Measurements from ENCODE around the gene CCDC51.
"Not testable (repeated sequence)": the region's sequence is repeated elsewhere in the genome, so short reads cannot be mapped to it uniquely, and the experiment has no call there.

Gene CCDC51

DNA sequence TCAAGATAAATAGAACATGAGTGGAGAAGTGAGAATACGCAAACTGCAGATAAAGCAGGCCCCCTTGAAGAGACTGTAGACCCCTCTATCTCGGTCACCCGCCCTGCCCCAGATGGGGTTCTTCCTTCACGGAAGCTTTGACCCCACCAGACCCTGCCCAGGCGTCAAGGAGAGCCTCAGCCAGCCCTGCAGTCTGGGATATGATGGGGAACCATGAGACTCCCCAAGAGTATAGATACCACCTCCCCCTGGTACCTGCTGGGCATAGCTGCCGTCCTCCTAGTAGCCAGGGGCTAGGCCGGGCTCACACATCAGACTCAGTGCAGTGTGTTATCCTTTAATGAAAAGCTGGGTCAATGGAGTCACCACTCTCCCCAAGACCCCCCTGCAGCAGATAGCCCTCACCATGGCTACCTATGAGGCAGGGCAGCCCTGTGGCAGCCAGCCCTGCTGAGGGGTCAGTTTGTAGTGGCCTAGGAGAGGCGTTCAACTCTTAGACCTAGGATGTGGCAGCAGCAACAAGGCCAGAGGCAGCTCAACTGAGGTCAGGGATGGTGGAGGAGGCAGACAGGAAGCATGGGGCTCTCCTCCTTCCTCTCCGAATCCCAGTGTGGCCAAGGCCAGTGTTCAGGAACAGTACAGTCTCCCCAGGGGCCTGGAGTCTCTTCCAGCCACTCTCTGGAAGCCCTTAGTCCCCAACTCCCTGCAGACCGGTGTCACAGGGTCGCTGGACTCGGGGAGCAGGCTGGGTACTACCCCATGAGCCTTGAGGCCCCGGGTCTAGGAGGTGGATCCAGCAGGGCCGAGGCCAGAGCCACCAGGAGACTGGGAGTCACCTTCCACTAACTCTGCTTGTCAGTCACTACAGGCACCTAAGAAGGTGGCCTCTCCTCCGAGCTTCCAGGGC is 36.1 kb downstream of the CCDC51 start:
- H3K4me1 ChIP-seq (ENCODE audit: control insufficient read depth in 5 of 5, insufficient read depth in 5 of 5, low read length in 5 of 5): peaks cover 0 to 25% (median 13%) of the 10 kb centered on the region in 5 donors
- no peak overlapping the region for H3K27ac ChIP-seq (ENCODE audit: low read depth, low read length)
- no peaks in the 10 kb centered on the region for H3K9me3 ChIP-seq (ENCODE audit: control insufficient read depth in 5 of 5, low read length in 5 of 5)
- H3K36me3 ChIP-seq (ENCODE audit: control insufficient read depth in 5 of 5, insufficient read depth in 5 of 5, low read length in 5 of 5): peaks cover 0 to 47% (median 36%) of the 10 kb centered on the region in 5 donors
- no peaks in the 10 kb centered on the region for H3K27me3 ChIP-seq (ENCODE audit: control insufficient read depth in 5 of 5, insufficient read depth in 4 of 5, low read length in 5 of 5)
- H3K4me3 ChIP-seq (ENCODE audit: low read depth in 1 of 5, low read length in 5 of 5): no peak overlapping the region
- H3K9ac ChIP-seq (ENCODE audit: low read length in 5 of 5): no peak overlapping the region

DNA sequence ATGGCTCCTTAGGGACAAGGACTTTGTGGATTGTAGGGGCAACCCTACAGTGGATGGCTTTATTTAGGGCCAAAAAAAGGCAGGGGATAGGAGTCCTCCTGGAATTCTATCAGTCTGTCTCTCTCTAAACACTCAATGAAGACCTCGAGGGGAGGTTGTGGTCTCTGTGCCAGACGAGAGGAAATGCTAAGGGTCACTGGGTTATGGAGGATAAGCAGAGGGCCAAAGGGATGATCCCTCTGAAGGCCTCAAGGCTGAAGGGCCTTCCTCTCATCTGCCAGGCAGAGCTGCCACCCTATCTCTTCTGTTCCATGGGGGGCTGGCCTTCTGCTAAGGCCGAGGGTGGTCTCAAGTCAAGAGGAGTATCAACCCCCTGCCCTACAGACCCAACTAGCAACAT is 37.0 kb downstream of the CCDC51 start:
- Histone ChIP-seq H3K27me3 (ENCODE audit: control insufficient read depth in 5 of 5, insufficient read depth in 4 of 5, low read length in 5 of 5) (no peaks in the 10 kb centered on the region), H3K9ac (ENCODE audit: low read length in 5 of 5) (peak overlapping the region in 1 of 5 donors; percentile 26), H3K36me3 (ENCODE audit: control insufficient read depth in 5 of 5, insufficient read depth in 5 of 5, low read length in 5 of 5) (peaks cover 0 to 39% (median 29%) of the 10 kb centered on the region in 5 donors), H3K4me1 (ENCODE audit: control insufficient read depth in 5 of 5, insufficient read depth in 5 of 5, low read length in 5 of 5) (peaks cover 0 to 25% (median 13%) of the 10 kb centered on the region in 5 donors), H3K4me3 (ENCODE audit: low read depth in 1 of 5, low read length in 5 of 5) (no peak overlapping the region), H3K27ac (ENCODE audit: low read depth, low read length) (peak overlapping the region; percentile 61), H3K9me3 (ENCODE audit: control insufficient read depth in 5 of 5, low read length in 5 of 5) (no peaks in the 10 kb centered on the region)

DNA sequence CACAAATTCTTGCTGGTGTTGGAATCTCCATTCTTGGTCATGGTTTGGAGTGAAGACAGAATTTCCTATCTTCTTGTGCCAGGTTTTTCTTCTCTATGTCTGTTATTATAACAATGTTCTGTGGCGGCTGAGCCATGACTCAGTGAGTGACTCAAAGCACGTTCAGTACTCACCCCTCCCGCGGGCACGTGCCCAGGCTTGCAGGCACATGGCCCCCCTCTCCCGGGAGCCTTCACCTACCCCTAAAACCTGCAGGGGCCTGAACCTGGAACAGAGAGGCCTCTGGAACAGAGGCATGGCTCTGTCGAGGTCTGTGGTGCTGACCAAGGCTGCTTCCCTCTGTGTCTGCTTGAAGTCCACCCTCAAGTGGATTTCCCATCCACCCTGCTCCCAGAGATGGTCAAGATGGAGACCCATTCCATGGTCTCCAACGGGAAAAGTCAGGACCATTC is 37.6 kb downstream of the CCDC51 start:
- Histone ChIP-seq H3K4me3 (ENCODE audit: low read depth in 1 of 5, low read length in 5 of 5) (no peak overlapping the region), H3K36me3 (ENCODE audit: control insufficient read depth in 5 of 5, insufficient read depth in 5 of 5, low read length in 5 of 5) (peaks cover 0 to 35% (median 27%) of the 10 kb centered on the region in 5 donors), H3K27ac (ENCODE audit: low read depth, low read length) (peak overlapping the region; percentile 61), H3K4me1 (ENCODE audit: control insufficient read depth in 5 of 5, insufficient read depth in 5 of 5, low read length in 5 of 5) (peaks cover 0 to 25% (median 13%) of the 10 kb centered on the region in 5 donors), H3K9ac (ENCODE audit: low read length in 5 of 5) (peak overlapping the region in 1 of 5 donors; percentile 26), H3K27me3 (ENCODE audit: control insufficient read depth in 5 of 5, insufficient read depth in 4 of 5, low read length in 5 of 5) (no peaks in the 10 kb centered on the region), H3K9me3 (ENCODE audit: control insufficient read depth in 5 of 5, low read length in 5 of 5) (no peaks in the 10 kb centered on the region)

DNA sequence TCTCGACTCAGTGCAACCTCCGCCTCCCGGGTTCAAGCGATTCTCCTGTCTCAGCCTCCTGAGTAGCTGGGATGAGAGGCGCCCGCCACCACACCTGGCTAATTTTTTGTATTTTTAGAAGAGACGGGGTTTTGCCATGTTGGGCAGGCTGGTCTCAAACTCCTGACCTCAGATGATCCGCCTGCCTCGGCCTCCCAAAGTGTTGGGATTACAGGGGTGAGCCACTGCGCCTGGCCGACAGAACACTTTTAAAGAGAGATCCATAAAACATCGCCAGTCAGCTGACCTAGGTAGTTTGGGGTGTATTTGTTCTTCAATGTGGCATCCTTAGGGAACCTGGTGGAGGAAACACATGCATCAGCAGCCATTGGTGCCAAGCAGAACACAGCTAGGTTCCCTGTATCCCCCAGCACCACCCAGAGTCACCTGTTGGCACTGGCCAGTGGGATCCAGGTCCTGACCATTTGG is 38.5 kb downstream of the CCDC51 start:
- H3K4me3 ChIP-seq (ENCODE audit: low read depth in 1 of 5, low read length in 5 of 5); H3K27me3 ChIP-seq (ENCODE audit: control insufficient read depth in 5 of 5, insufficient read depth in 4 of 5, low read length in 5 of 5); H3K9me3 ChIP-seq (ENCODE audit: control insufficient read depth in 5 of 5, low read length in 5 of 5): not testable (repeated sequence)
- Histone ChIP-seq H3K4me1 (ENCODE audit: control insufficient read depth in 5 of 5, insufficient read depth in 5 of 5, low read length in 5 of 5) (peaks cover 0 to 25% (median 13%) of the 10 kb centered on the region in 5 donors), H3K27ac (ENCODE audit: low read depth, low read length) (peak overlapping the region; percentile 61), H3K9ac (ENCODE audit: low read length in 5 of 5) (peak overlapping the region in 2 of 5 donors; percentile 35 to 52), H3K36me3 (ENCODE audit: control insufficient read depth in 5 of 5, insufficient read depth in 5 of 5, low read length in 5 of 5) (peaks cover 0 to 27% (median 22%) of the 10 kb centered on the region in 5 donors)

DNA sequence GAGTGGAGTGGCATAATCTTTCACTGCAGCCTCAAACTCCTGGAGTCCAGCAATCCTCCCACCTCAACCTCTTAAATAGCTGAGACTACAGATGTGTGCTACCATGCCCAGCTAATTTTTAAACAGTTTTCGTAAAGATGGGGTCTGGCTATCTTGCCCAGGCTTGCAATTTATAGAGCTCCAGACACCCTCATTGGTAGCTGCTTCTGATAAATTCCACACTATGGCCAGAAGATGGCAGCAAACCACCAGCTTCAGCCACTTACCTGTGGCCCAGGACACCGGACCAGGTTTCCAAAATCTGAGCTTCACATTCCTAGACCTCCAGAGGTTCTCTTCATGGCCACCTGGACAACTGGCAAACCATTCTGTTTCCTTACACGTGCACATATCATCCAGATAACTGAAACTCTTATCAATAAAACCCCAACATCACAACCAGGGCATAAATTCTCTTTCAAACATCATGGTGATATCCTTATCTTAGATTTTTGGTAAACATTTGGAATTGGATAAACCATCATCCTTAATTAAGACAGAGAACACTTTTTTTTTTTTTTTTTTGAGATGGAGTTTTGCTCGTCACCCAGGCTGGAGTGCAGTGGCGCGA is 39.0 kb downstream of the CCDC51 start:
- Histone ChIP-seq H3K4me1 (ENCODE audit: control insufficient read depth in 5 of 5, insufficient read depth in 5 of 5, low read length in 5 of 5) (peaks cover 0 to 25% (median 13%) of the 10 kb centered on the region in 5 donors), H3K36me3 (ENCODE audit: control insufficient read depth in 5 of 5, insufficient read depth in 5 of 5, low read length in 5 of 5) (peaks cover 0 to 22% (median 18%) of the 10 kb centered on the region in 5 donors), H3K9ac (ENCODE audit: low read length in 5 of 5) (no peak overlapping the region), H3K27ac (ENCODE audit: low read depth, low read length) (no peak overlapping the region), H3K4me3 (ENCODE audit: low read depth in 1 of 5, low read length in 5 of 5) (no peak overlapping the region), H3K27me3 (ENCODE audit: control insufficient read depth in 5 of 5, insufficient read depth in 4 of 5, low read length in 5 of 5) (peaks cover 0 to under 1% (median 0%) of the 10 kb centered on the region in 5 donors), H3K9me3 (ENCODE audit: control insufficient read depth in 5 of 5, low read length in 5 of 5) (no peaks in the 10 kb centered on the region)

GRCh38 chr3:48399387-48400172 is 40.3 kb downstream of the CCDC51 start:
- H3K27me3 ChIP-seq (ENCODE audit: control insufficient read depth in 5 of 5, insufficient read depth in 4 of 5, low read length in 5 of 5): peaks cover 0 to 3% (median 0%) of the 10 kb centered on the region in 5 donors
- no peak overlapping the region for H3K4me3 ChIP-seq (ENCODE audit: low read depth in 1 of 5, low read length in 5 of 5)
- no peaks in the 10 kb centered on the region for H3K9me3 ChIP-seq (ENCODE audit: control insufficient read depth in 5 of 5, low read length in 5 of 5)
- no peak overlapping the region for H3K9ac ChIP-seq (ENCODE audit: low read length in 5 of 5)
- no peak overlapping the region for H3K27ac ChIP-seq (ENCODE audit: low read depth, low read length)
- H3K36me3 ChIP-seq (ENCODE audit: control insufficient read depth in 5 of 5, insufficient read depth in 5 of 5, low read length in 5 of 5): peaks cover 0 to 12% (median 10%) of the 10 kb centered on the region in 5 donors
- peaks cover 0 to 16% (median 8%) of the 10 kb centered on the region in 5 donors for H3K4me1 ChIP-seq (ENCODE audit: control insufficient read depth in 5 of 5, insufficient read depth in 5 of 5, low read length in 5 of 5)

- Histone ChIP-seq H3K4me3 (ENCODE audit: low read depth in 1 of 5, low read length in 5 of 5) (no peak overlapping the region), H3K36me3 (ENCODE audit: control insufficient read depth in 5 of 5, insufficient read depth in 5 of 5, low read length in 5 of 5) (peaks cover 0 to 5% (median 4%) of the 10 kb centered on the region in 5 donors), H3K27me3 (ENCODE audit: control insufficient read depth in 5 of 5, insufficient read depth in 4 of 5, low read length in 5 of 5) (peaks cover 0 to 3% (median 0%) of the 10 kb centered on the region in 5 donors), H3K27ac (ENCODE audit: low read depth, low read length) (no peak overlapping the region), H3K9me3 (ENCODE audit: control insufficient read depth in 5 of 5, low read length in 5 of 5) (no peaks in the 10 kb centered on the region), H3K4me1 (ENCODE audit: control insufficient read depth in 5 of 5, insufficient read depth in 5 of 5, low read length in 5 of 5) (peaks cover 0 to 13% (median 8%) of the 10 kb centered on the region in 5 donors), H3K9ac (ENCODE audit: low read length in 5 of 5) (no peak overlapping the region)
Measured at GRCh38 chr3:48398701-48399386, 41.1 kb downstream of the CCDC51 start.

- no peak overlapping the region for H3K4me3 ChIP-seq (ENCODE audit: low read depth in 1 of 5, low read length in 5 of 5)
- H3K27me3 ChIP-seq (ENCODE audit: control insufficient read depth in 5 of 5, insufficient read depth in 4 of 5, low read length in 5 of 5): peaks cover 0 to 3% (median 0%) of the 10 kb centered on the region in 5 donors
- H3K27ac ChIP-seq (ENCODE audit: low read depth, low read length): no peak overlapping the region
- no peak overlapping the region for H3K9ac ChIP-seq (ENCODE audit: low read length in 5 of 5)
- H3K4me1 ChIP-seq (ENCODE audit: control insufficient read depth in 5 of 5, insufficient read depth in 5 of 5, low read length in 5 of 5): peaks cover 0 to 13% (median 8%) of the 10 kb centered on the region in 5 donors
- no peaks in the 10 kb centered on the region for H3K9me3 ChIP-seq (ENCODE audit: control insufficient read depth in 5 of 5, low read length in 5 of 5)
- H3K36me3 ChIP-seq (ENCODE audit: control insufficient read depth in 5 of 5, insufficient read depth in 5 of 5, low read length in 5 of 5): no peaks in the 10 kb centered on the region
Measured at GRCh38 chr3:48397767-48398681, 41.9 kb downstream of the CCDC51 start.
